HepG2 (cell line): ENCODE results near the gene HMGN4. TPM values are rescaled to one million over a fixed set of nuclear protein-coding genes. Genes with fewer than 3 reads are reported as not detected.

ENCODE experiments used
- AHDC1 ChIP-seq: sonication (generic); formaldehyde crosslinking; IDR thresholded peaks from 2 replicates; pipeline ENCODE4 v1.5.1; 2020; ENCODE audit warnings: mild to moderate bottlenecking, missing genetic modification reagents, borderline replicate concordance
- CBX5 ChIP-seq: sonication (generic); formaldehyde crosslinking; IDR thresholded peaks from 2 replicates; pipeline ENCODE4 v1.4.0; 2020; ENCODE audit warnings: missing genetic modification reagents, borderline replicate concordance
- DZIP1 ChIP-seq: sonication (generic); formaldehyde crosslinking; IDR thresholded peaks from 2 replicates; pipeline ENCODE4 v1.5.0; 2020; ENCODE audit warnings: mild to moderate bottlenecking, missing genetic modification reagents
- HOXA3 ChIP-seq: sonication (generic); formaldehyde crosslinking; IDR thresholded peaks from 2 replicates; pipeline ENCODE4 v1.5.0; 2020; ENCODE audit warnings: missing genetic modification reagents
- IRF9 ChIP-seq: sonication (generic); formaldehyde crosslinking; IDR thresholded peaks from 2 replicates; pipeline ENCODE4 v1.8.0; 2022; ENCODE audit warnings: missing genetic modification reagents, mild to moderate bottlenecking, borderline replicate concordance
- MAFG ChIP-seq: sonication (generic); formaldehyde crosslinking; IDR thresholded peaks from 2 replicates; pipeline ENCODE4 v1.5.1; 2020; ENCODE audit warnings: mild to moderate bottlenecking, missing genetic modification reagents
- PRDM10 ChIP-seq: sonication (generic); formaldehyde crosslinking; IDR thresholded peaks from 2 replicates; pipeline ENCODE4 v1.4.0; 2020; ENCODE audit warnings: low read depth, missing genetic modification reagents
- USF2 ChIP-seq, 2 experiments: sonication (generic) in 1 of 2; formaldehyde crosslinking in 1 of 2; IDR thresholded peaks; 2 replicates each; pipeline versions ENCODE4 v1.5.1 to v1.6.1; 2011 to 2020; ENCODE audit warnings: borderline replicate concordance in 1 of 2, low read depth in 1 of 2, low read length in 1 of 2, mild to moderate bottlenecking in 1 of 2, missing genetic modification reagents in 1 of 2, moderate library complexity in 1 of 2
- ZNF101 ChIP-seq: sonication (generic); formaldehyde crosslinking; IDR thresholded peaks from 2 replicates; pipeline ENCODE4 v1.4.0; 2020; ENCODE audit warnings: mild to moderate bottlenecking, low read depth, missing genetic modification reagents, borderline replicate concordance
- ZNF260 ChIP-seq: sonication (generic); formaldehyde crosslinking; IDR thresholded peaks from 2 replicates; pipeline ENCODE4 v1.4.0; 2020; ENCODE audit warnings: missing genetic modification reagents, low read depth, mild to moderate bottlenecking, borderline replicate concordance
- ZNF264 ChIP-seq: sonication (generic); formaldehyde crosslinking; IDR thresholded peaks from 2 replicates; pipeline ENCODE4 v1.4.0; 2020; ENCODE audit warnings: missing genetic modification reagents
- ZSCAN21 ChIP-seq: sonication (generic); formaldehyde crosslinking; IDR thresholded peaks from 2 replicates; pipeline ENCODE4 v1.8.0; 2022; ENCODE audit warnings: mild to moderate bottlenecking, missing genetic modification reagents, moderate library complexity, borderline replicate concordance
- polyA plus RNA-seq, 8 experiments: library from polyadenylated mRNA; depleted of rRNA in 3 of 8; stranded (reverse) in 7 of 8; unstranded in 1 of 8; fragments of >200 nt; fragmentation: Illumina TruSeq in 4 of 8; extraction: Trizol in 4 of 8; gene quantifications; 2 replicates each; pipeline versions ENCODE4 v1.2.1 to v1.2.3, GENCODE V29; 2011 to 2016; ENCODE audit warnings: low read depth in 4 of 8, missing spikeins in 1 of 8, mixed read lengths in 1 of 8; ENCODE audit not compliant: insufficient read depth in 1 of 8
- total RNA-seq, 5 experiments: library from RNA; depleted of rRNA; stranded (reverse); fragments of >200 nt; fragmentation: Illumina TruSeq; extraction: Trizol; gene quantifications; 2 replicates each; pipeline ENCODE4 v1.2.3, GENCODE V29; 2016; ENCODE audit warnings: low read depth in 1 of 5

The HMGN4 gene
- total and polyA plus RNA-seq, 2 of the 13 experiments (the other 11 are each of a cell fraction or from before 2014, with no cell fraction given) = 39.9 to 52.1 TPM

- TF ChIP-seq DZIP1 (CRISPR knock-in tag) (no peak), PRDM10 (no peak), MAFG (CRISPR knock-in tag) (no peak), ZNF101 (CRISPR knock-in tag) (no peak), ZNF260 (CRISPR knock-in tag) (no peak), USF2 (IDR thresholded peaks at IDR 0.05; ENCODE audit: low read depth, low read length) (no peak), USF2 (CRISPR knock-in tag; IDR thresholded peaks at IDR 0.05; ENCODE audit: borderline replicate concordance) (no peak), ZNF264 (CRISPR knock-in tag) (0 out of 2 replicates have a peak, but pooled peaks have one; percentile 33), AHDC1 (CRISPR knock-in tag) (peak; percentile 78; the same call in 1 of the 2 replicates), ZSCAN21 (no peak), HOXA3 (peak; percentile 86), IRF9 (CRISPR knock-in tag) (no peak), CBX5 (no peak)
Measured at GRCh38 chr6:26514984-26515383, 23.2 kb upstream of the HMGN4 start (continued).
